ENCODE data around the gene ADORA2A.

DNA sequence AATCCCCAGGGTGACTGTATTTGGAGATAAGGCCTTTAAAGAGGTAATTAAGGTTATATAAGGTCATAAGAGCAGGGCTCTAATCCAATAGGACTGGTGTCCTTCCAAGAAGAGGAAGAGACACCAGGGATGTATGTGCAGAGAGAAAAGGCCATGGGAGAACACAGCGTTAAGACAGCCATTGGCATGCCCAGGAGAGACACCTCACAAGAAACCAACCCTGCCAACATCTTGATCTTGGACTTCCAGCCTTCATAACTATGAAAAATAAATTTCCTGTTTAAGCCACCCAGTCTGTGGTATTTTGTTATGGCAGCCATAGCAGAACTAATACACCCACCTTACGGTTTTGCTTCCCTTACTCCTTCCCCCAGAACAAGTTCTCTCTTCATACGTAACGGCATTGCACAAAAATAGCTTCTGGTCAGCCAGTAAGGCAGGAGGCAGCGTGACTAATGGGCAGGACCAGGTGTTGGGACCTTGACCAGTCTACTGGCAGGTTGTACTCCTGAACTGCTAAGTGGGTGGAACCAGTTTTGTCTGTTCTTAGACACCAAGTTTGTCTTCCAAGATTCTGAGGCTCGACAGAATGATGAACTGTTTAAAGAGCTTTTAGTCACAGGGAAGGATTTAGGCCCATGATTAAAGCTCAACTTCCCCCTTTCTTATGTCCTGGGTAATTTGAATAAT lies 35.8 kb downstream of the ADORA2A start:
- TF ChIP-seq CTCF (IDR thresholded peaks at IDR 0.05; ENCODE audit: low read depth, low read length, poor library complexity, severe bottlenecking) = no peak
- no peak for TF ChIP-seq EZH2phosphoT487 (IDR thresholded peaks at IDR 0.05; ENCODE audit: borderline replicate concordance, low read length)
